ENCODE results near the gene NPY1R.
A peak's percentile ranks its signal among the peaks of the same experiment; 100 is the strongest.

The NPY1R gene

GRCh38 chr4:163332526-163333406, at the start of gene NPY1R:
NPY1R (minus strand) TSS chr4:163332596; CDS start chr4:163326554, 6,042 bp downstream.
- no peak within 1 kb of the TSS for H3K27ac ChIP-seq
- peak; percentile 14 for DNase-seq (ENCODE audit: low read depth, low spot score)

- H3K27ac ChIP-seq = no peak overlapping the region
These were observed 48.3 kb upstream of the NPY1R start for GRCh38 chr4:163380703-163381102.

GRCh38 chr4:163378661-163379060, 46.3 kb upstream of the NPY1R start:
- DNase-seq (ENCODE audit: low read depth, low spot score) = no peak
- no peak overlapping the region for H3K27ac ChIP-seq

More at GRCh38 chr4:163380703-163381102, 48.3 kb upstream of the NPY1R start:
- DNase-seq (ENCODE audit: low read depth, low spot score) = no peak

- H3K27ac ChIP-seq = no peak overlapping the region
- no peak for DNase-seq (ENCODE audit: low read depth, low spot score)
These were observed 39.6 kb upstream of the NPY1R start for GRCh38 chr4:163372029-163372428.

GRCh38 chr4:163367651-163368050, 35.3 kb upstream of the NPY1R start:
- H3K27ac ChIP-seq = no peak overlapping the region
- peak; percentile 64 for DNase-seq (ENCODE audit: low read depth, low spot score)

GRCh38 chr4:163356104-163356503, 23.7 kb upstream of the NPY1R start:
- no peak for DNase-seq (ENCODE audit: low read depth, low spot score)
- no peak overlapping the region for H3K27ac ChIP-seq

GRCh38 chr4:163353054-163353453, 20.7 kb upstream of the NPY1R start:
- no peak for DNase-seq (ENCODE audit: low read depth, low spot score)
- no peak overlapping the region for H3K27ac ChIP-seq

- H3K27ac ChIP-seq = no peak overlapping the region
- no peak for DNase-seq (ENCODE audit: low read depth, low spot score)
These were observed 18.3 kb upstream of the NPY1R start for GRCh38 chr4:163350672-163351071.

GRCh38 chr4:163344147-163345125, 12.0 kb upstream of the NPY1R start:
- DNase-seq (ENCODE audit: low read depth, low spot score) = no peak
- no peak overlapping the region for H3K27ac ChIP-seq

GRCh38 chr4:163343604-163344146, 11.3 kb upstream of the NPY1R start, which contains the start of gene NPY5R:
NPY5R (plus strand) TSS chr4:163343892; CDS start chr4:163350274, 6,382 bp downstream.
- no peak for DNase-seq (ENCODE audit: low read depth, low spot score)
- no peak within 1 kb of the TSS for H3K27ac ChIP-seq

- H3K27ac ChIP-seq = no peak overlapping the region
- no peak for DNase-seq (ENCODE audit: low read depth, low spot score)
These were observed 3.0 kb upstream of the NPY1R start for GRCh38 chr4:163335384-163335783.

GRCh38 chr4:163331629-163332376, 593 bp downstream of the NPY1R start:
- DNase-seq (ENCODE audit: low read depth, low spot score) = no peak
- no peak overlapping the region for H3K27ac ChIP-seq

GRCh38 chr4:163330916-163331628, 1.3 kb downstream of the NPY1R start:
- H3K27ac ChIP-seq = no peak overlapping the region
- DNase-seq (ENCODE audit: low read depth, low spot score) = no peak

- DNase-seq (ENCODE audit: low read depth, low spot score) = no peak
These were observed 15.3 kb downstream of the NPY1R start for GRCh38 chr4:163317110-163317509.

GRCh38 chr4:163309466-163309865, 22.9 kb downstream of the NPY1R start:
- H3K27ac ChIP-seq = no peak overlapping the region
- DNase-seq (ENCODE audit: low read depth, low spot score) = no peak

More at GRCh38 chr4:163317110-163317509, 15.3 kb downstream of the NPY1R start:
- no peak overlapping the region for H3K27ac ChIP-seq

GRCh38 chr4:163303069-163303468, 29.3 kb downstream of the NPY1R start:
- DNase-seq (ENCODE audit: low read depth, low spot score) = no peak
- no peak overlapping the region for H3K27ac ChIP-seq

- no peak overlapping the region for H3K27ac ChIP-seq
- no peak for DNase-seq (ENCODE audit: low read depth, low spot score)
These were observed 32.0 kb downstream of the NPY1R start for GRCh38 chr4:163300445-163300844.

GRCh38 chr4:163295138-163295537, 37.3 kb downstream of the NPY1R start:
- no peak overlapping the region for H3K27ac ChIP-seq
- no peak for DNase-seq (ENCODE audit: low read depth, low spot score)

GRCh38 chr4:163284304-163284703, 48.1 kb downstream of the NPY1R start:
- H3K27ac ChIP-seq = no peak overlapping the region
- no peak for DNase-seq (ENCODE audit: low read depth, low spot score)
